Measurements from ENCODE around the gene ABHD17C. TPM values are rescaled to one million over a fixed set of nuclear protein-coding genes. Genes with fewer than 3 reads are reported as not detected.

ABHD17C gene
- polyA plus RNA-seq, 1 donor (not counting 4 experiments of a cell fraction or from before 2014, with no cell fraction given) = 23.3 TPM

DNA sequence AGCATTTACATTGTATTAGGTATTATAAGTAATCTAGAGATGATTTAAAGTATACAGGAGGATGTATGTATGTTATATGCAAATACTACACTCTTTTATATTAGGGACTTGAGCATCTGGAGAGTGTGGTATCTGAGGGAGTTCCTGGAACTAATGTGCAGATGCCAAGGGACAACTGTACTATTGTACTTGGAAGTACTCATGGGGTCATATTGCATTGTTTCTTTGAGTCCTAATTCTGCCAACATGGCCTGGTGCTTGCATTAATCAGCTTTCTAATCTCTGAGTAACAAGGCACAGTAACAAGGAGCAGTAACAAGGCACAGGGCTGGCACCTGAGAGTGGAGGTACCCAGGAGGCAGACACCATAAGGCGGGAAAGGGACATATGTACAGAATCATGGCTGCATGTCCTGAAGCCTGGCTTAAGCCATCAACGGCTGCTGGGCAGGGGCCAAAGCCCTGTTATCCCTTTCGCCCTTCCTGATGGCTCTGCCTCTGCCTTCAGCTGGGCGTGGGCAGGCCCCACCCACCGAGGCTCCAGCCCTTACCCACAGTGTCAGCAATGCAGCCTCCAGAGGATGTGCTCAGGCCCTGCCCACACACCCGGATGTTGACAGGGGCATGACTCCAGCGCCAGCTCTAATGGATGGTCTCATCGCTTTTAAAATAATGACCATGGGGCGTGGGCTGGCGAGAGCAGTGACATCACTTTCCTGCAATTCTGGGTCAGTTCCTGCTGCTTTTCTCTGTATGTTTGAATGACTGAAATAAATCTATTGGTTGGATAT is 107.0 kb downstream of the ABHD17C start:
- Histone ChIP-seq H3K79me2 (ENCODE audit: control insufficient read depth, insufficient read depth, low read length) (no peaks in the 10 kb centered on the region), H3K4me2 (ENCODE audit: control insufficient read depth, extremely low read depth, insufficient read depth, low read depth, low read length) (no peak overlapping the region), H3K4me3 (ENCODE audit: control insufficient read depth in 2 of 3, extremely low read depth in 1 of 3, insufficient read depth in 2 of 3, low read depth in 1 of 3, low read length in 3 of 3) (no peak overlapping the region), H3K36me3 (ENCODE audit: control insufficient read depth in 2 of 2, extremely low read depth in 1 of 2, insufficient read depth in 2 of 2, low read length in 2 of 2) (no peaks in the 10 kb centered on the region), H4K20me1 (ENCODE audit: control insufficient read depth, extremely low read depth, insufficient read depth, low read length) (no peaks in the 10 kb centered on the region), H3K9ac (ENCODE audit: control insufficient read depth, extremely low read depth, insufficient read depth, low read length) (no peak overlapping the region), H3K9me3 (ENCODE audit: control insufficient read depth, low read depth, low read length) (no peaks in the 10 kb centered on the region), H3K27me3 (ENCODE audit: control insufficient read depth, extremely low read depth, insufficient read depth, low read length) (no peaks in the 10 kb centered on the region), H3K27ac (ENCODE audit: control insufficient read depth, insufficient read depth, low read length) (no peak overlapping the region), H3K4me1 (ENCODE audit: control insufficient read depth, extremely low read depth, insufficient read depth, low read length) (peaks cover 11% of the 10 kb centered on the region), H3K9me1 (ENCODE audit: control insufficient read depth, extremely low read depth, insufficient read depth, low read length) (no peaks in the 10 kb centered on the region), H2AFZ (ENCODE audit: control insufficient read depth, low read length) (no peak overlapping the region)
- DNase-seq (ENCODE audit: low read depth, low spot score) (no peak), FAIRE-seq (no peak)
- TF ChIP-seq, protein P1, sequence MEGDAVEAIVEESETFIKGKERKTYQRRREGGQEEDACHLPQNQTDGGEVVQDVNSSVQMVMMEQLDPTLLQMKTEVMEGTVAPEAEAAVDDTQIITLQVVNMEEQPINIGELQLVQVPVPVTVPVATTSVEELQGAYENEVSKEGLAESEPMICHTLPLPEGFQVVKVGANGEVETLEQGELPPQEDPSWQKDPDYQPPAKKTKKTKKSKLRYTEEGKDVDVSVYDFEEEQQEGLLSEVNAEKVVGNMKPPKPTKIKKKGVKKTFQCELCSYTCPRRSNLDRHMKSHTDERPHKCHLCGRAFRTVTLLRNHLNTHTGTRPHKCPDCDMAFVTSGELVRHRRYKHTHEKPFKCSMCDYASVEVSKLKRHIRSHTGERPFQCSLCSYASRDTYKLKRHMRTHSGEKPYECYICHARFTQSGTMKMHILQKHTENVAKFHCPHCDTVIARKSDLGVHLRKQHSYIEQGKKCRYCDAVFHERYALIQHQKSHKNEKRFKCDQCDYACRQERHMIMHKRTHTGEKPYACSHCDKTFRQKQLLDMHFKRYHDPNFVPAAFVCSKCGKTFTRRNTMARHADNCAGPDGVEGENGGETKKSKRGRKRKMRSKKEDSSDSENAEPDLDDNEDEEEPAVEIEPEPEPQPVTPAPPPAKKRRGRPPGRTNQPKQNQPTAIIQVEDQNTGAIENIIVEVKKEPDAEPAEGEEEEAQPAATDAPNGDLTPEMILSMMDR (optimal IDR thresholded peaks at IDR 0.05 in 1 of 3, IDR thresholded peaks at IDR 0.05 in 1 of 3, conservative IDR thresholded peaks at IDR 0.05 in 1 of 3; ENCODE audit: extremely low read depth in 1 of 3, insufficient read depth in 2 of 3, low read length in 3 of 3) = no peak
- TF ChIP-seq EZH2 (IDR thresholded peaks at IDR 0.05; ENCODE audit: low read length) = no peak
- dilution Hi-C loops (cut with MboI; ENCODE audit: extremely low pct_ligation_motif_present, low sequenced_read_pairs) = no loop called here

DNA sequence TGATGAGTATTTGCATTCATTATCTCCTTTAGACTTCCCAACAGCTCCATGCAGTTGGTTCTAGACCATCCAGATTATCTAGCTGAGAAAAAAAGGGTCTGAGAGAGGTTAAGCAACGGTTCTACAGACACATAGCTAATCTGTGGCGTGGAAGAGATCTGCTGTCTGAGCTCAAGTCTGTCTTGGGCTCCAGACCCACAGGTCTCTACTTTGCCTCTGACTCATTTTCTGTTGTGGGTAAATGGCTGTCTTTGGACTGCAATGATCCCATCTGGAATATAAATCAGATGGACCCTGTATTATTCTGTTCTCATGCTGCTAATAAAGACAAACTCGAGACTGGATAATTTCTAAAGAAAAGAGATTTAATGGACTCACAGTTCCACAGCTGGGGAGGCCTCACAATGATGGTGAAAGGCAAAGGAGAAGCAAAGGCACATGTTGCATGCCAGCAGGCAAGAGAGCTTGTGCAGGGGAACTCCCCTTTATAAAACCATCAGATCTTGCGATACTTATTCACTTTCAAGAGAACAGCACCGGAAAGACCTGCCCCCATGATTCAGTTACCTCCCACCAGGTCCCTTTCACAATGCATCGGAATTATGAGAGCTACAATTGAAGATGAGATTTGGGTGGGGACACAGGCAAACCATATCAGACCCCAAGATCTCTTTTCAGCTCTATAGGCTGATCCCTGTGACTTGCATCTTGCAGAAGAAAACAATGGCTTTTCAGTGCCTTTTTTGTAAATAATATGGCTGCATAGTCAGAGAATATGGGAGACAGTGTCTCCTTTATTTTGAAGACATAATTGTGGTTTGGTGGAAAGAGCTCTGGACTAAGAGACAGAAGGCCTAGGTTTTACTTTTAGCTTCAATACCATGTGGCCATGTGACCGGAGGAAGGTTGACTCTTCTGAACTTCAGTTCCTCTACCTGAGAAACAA is 108.7 kb downstream of the ABHD17C start:
- dilution Hi-C loops (cut with MboI; ENCODE audit: extremely low pct_ligation_motif_present, low sequenced_read_pairs) = no loop called here
- H3K9me3 ChIP-seq (ENCODE audit: control insufficient read depth, low read depth, low read length) = no peaks in the 10 kb centered on the region
- H3K36me3 ChIP-seq (ENCODE audit: control insufficient read depth in 2 of 2, extremely low read depth in 1 of 2, insufficient read depth in 2 of 2, low read length in 2 of 2) = no peaks in the 10 kb centered on the region
- H2AFZ ChIP-seq (ENCODE audit: control insufficient read depth, low read length) = no peak overlapping the region
- no peak for DNase-seq (ENCODE audit: low read depth, low spot score)
- H3K4me2 ChIP-seq (ENCODE audit: control insufficient read depth, extremely low read depth, insufficient read depth, low read depth, low read length) = no peak overlapping the region
- TF ChIP-seq, protein P1 (optimal IDR thresholded peaks at IDR 0.05 in 1 of 3, IDR thresholded peaks at IDR 0.05 in 1 of 3, conservative IDR thresholded peaks at IDR 0.05 in 1 of 3; ENCODE audit: extremely low read depth in 1 of 3, insufficient read depth in 2 of 3, low read length in 3 of 3) = no peak
- H3K9ac ChIP-seq (ENCODE audit: control insufficient read depth, extremely low read depth, insufficient read depth, low read length) = no peak overlapping the region
- H3K9me1 ChIP-seq (ENCODE audit: control insufficient read depth, extremely low read depth, insufficient read depth, low read length) = no peaks in the 10 kb centered on the region
- H3K4me3 ChIP-seq (ENCODE audit: control insufficient read depth in 2 of 3, extremely low read depth in 1 of 3, insufficient read depth in 2 of 3, low read depth in 1 of 3, low read length in 3 of 3) = no peak overlapping the region
- no peaks in the 10 kb centered on the region for H3K79me2 ChIP-seq (ENCODE audit: control insufficient read depth, insufficient read depth, low read length)
- H3K27ac ChIP-seq (ENCODE audit: control insufficient read depth, insufficient read depth, low read length) = no peak overlapping the region
- H3K4me1 ChIP-seq (ENCODE audit: control insufficient read depth, extremely low read depth, insufficient read depth, low read length) = peaks cover 11% of the 10 kb centered on the region
- no peaks in the 10 kb centered on the region for H3K27me3 ChIP-seq (ENCODE audit: control insufficient read depth, extremely low read depth, insufficient read depth, low read length)
- FAIRE-seq = no peak
- H4K20me1 ChIP-seq (ENCODE audit: control insufficient read depth, extremely low read depth, insufficient read depth, low read length) = no peaks in the 10 kb centered on the region

All from keratinocyte (primary cell).